HEK293 (cell line): ENCODE results near the gene NDOR1.
A peak's percentile ranks its signal among the peaks of the same experiment; 100 is the strongest.

ENCODE experiments used
- CTCF ChIA-PET: fragments of 350-600 bp; formaldehyde crosslinking; extraction: SDS; loops from one replicate; lab custom pipeline; 2021; ENCODE audit warnings: antibody characterized with exemption; lab: Yijun Ruan, JAX
- POLR2A ChIA-PET: fragments of 300-600 bp; formaldehyde crosslinking; extraction: SDS; loops from one replicate; lab custom pipeline; 2020; ENCODE audit warnings: antibody characterized with exemption, inconsistent platforms; lab: Yijun Ruan, JAX
- H3K27ac ChIP-seq: fragments of 200-500 bp; sonication (Bioruptor generic); 2 replicates; pipeline ENCODE4 v1.5.1; 2014; ENCODE audit warnings: low read depth, low read length, control low read depth, inconsistent platforms; ENCODE audit errors: extremely low read depth
- H3K36me3 ChIP-seq, 2 experiments: fragments of 200-500 bp in 1 of 2; sonication (Bioruptor generic) in 1 of 2; 1 replicate in 1 of 2; 2 replicates in 1 of 2; pipeline ENCODE4 v1.5.1; 2014 to 2017; ENCODE audit warnings: inconsistent platforms in 2 of 2, low read length in 2 of 2; ENCODE audit not compliant: control insufficient read depth in 2 of 2, insufficient read depth in 1 of 2
- H3K4me1 ChIP-seq: fragments of 200-500 bp; sonication (Bioruptor generic); 2 replicates; pipeline ENCODE4 v1.5.1; 2014; ENCODE audit warnings: mild to moderate bottlenecking, low read length, inconsistent platforms; ENCODE audit not compliant: control insufficient read depth, insufficient read depth
- H3K4me3 ChIP-seq: 2 replicates; pipeline ENCODE4 v1.5.1; 2011; ENCODE audit warnings: low read depth, mild to moderate bottlenecking, control low read depth, low read length, moderate library complexity
- H3K9me3 ChIP-seq: fragments of 200-500 bp; sonication (Bioruptor generic); 2 replicates; pipeline ENCODE4 v1.5.1; 2014; ENCODE audit warnings: low read depth, low read length, inconsistent platforms; ENCODE audit not compliant: control insufficient read depth, insufficient read depth
- GLIS1 ChIP-seq: fragments of 450-650 bp; formaldehyde crosslinking; IDR thresholded peaks from 2 replicates; pipeline ENCODE4 v1.5.1; 2016; ENCODE audit warnings: missing biosample characterization, missing genetic modification characterization
- GLIS2 ChIP-seq: fragments of 450-650 bp; formaldehyde crosslinking; IDR thresholded peaks from 2 replicates; pipeline ENCODE4 v1.5.1; 2016; ENCODE audit warnings: missing biosample characterization, missing genetic modification characterization
- KLF1 ChIP-seq: fragments of 450-650 bp; formaldehyde crosslinking; IDR thresholded peaks from 2 replicates; pipeline ENCODE4 v1.5.1; 2016; ENCODE audit warnings: missing biosample characterization, missing genetic modification characterization
- MYNN ChIP-seq: fragments of 450-650 bp; formaldehyde crosslinking; IDR thresholded peaks from 2 replicates; pipeline ENCODE4 v1.5.1; 2016; ENCODE audit warnings: missing biosample characterization, missing genetic modification characterization, borderline replicate concordance
- MZF1 ChIP-seq: fragments of 450-650 bp; formaldehyde crosslinking; IDR thresholded peaks from 2 replicates; pipeline ENCODE4 v1.5.1; 2017; ENCODE audit warnings: missing biosample characterization, missing genetic modification characterization, borderline replicate concordance
- SP3 ChIP-seq: fragments of 450-650 bp; formaldehyde crosslinking; IDR thresholded peaks from 2 replicates; pipeline ENCODE4 v1.5.1; 2016; ENCODE audit warnings: missing biosample characterization, missing genetic modification characterization
- ZBTB48 ChIP-seq: fragments of 450-650 bp; formaldehyde crosslinking; IDR thresholded peaks from 2 replicates; pipeline ENCODE4 v1.5.1; 2016; ENCODE audit warnings: missing biosample characterization, missing genetic modification characterization
- ZBTB8A ChIP-seq: fragments of 450-650 bp; formaldehyde crosslinking; IDR thresholded peaks from 2 replicates; pipeline ENCODE4 v1.5.1; 2016; ENCODE audit warnings: missing biosample characterization, missing genetic modification characterization
- ZFP41 ChIP-seq: fragments of 450-650 bp; formaldehyde crosslinking; IDR thresholded peaks from 2 replicates; pipeline ENCODE4 v1.5.1; 2016; ENCODE audit warnings: missing biosample characterization, missing genetic modification characterization, borderline replicate concordance
- ZFP69B ChIP-seq: fragments of 450-650 bp; formaldehyde crosslinking; IDR thresholded peaks from 2 replicates; pipeline ENCODE4 v1.5.1; 2016; ENCODE audit warnings: missing biosample characterization, missing genetic modification characterization
- ZIC2 ChIP-seq: fragments of 450-650 bp; formaldehyde crosslinking; IDR thresholded peaks from 2 replicates; pipeline ENCODE4 v1.5.1; 2016; ENCODE audit warnings: missing biosample characterization, missing genetic modification characterization
- ZNF146 ChIP-seq: fragments of 450-650 bp; formaldehyde crosslinking; IDR thresholded peaks from 2 replicates; pipeline ENCODE4 v1.5.1; 2016; ENCODE audit warnings: missing biosample characterization, missing genetic modification characterization
- ZNF211 ChIP-seq: fragments of 450-650 bp; formaldehyde crosslinking; IDR thresholded peaks from 2 replicates; pipeline ENCODE4 v1.5.1; 2016; ENCODE audit warnings: low read depth, missing biosample characterization, missing genetic modification characterization
- ZNF24 ChIP-seq: fragments of 450-650 bp; formaldehyde crosslinking; IDR thresholded peaks from 2 replicates; pipeline ENCODE4 v1.5.1; 2016; ENCODE audit warnings: missing biosample characterization, missing genetic modification characterization
- ZNF394 ChIP-seq: fragments of 450-650 bp; formaldehyde crosslinking; IDR thresholded peaks from 2 replicates; pipeline ENCODE4 v1.5.1; 2016; ENCODE audit warnings: missing biosample characterization, missing genetic modification characterization, mild to moderate bottlenecking, moderate library complexity, borderline replicate concordance
- ZNF426 ChIP-seq: fragments of 450-650 bp; formaldehyde crosslinking; IDR thresholded peaks from 2 replicates; pipeline ENCODE4 v1.5.1; 2017; ENCODE audit warnings: missing biosample characterization, missing genetic modification characterization, mild to moderate bottlenecking, inconsistent platforms, moderate library complexity
- ZNF600 ChIP-seq: fragments of 450-650 bp; formaldehyde crosslinking; IDR thresholded peaks from 2 replicates; pipeline ENCODE4 v1.5.1; 2016; ENCODE audit warnings: missing biosample characterization, missing genetic modification characterization
- ZNF623 ChIP-seq: fragments of 450-650 bp; formaldehyde crosslinking; IDR thresholded peaks from 2 replicates; pipeline ENCODE4 v1.5.1; 2016; ENCODE audit warnings: missing biosample characterization, missing genetic modification characterization
- ZNF677 ChIP-seq: fragments of 450-650 bp; IDR thresholded peaks from 2 replicates; pipeline ENCODE4 v1.5.0; 2018; ENCODE audit warnings: missing biosample characterization, mild to moderate bottlenecking, missing genetic modification characterization, moderate library complexity
- TF ChIP-seq, protein P1 (sequence below): fragments of 450-650 bp; formaldehyde crosslinking; IDR thresholded peaks from 2 replicates; pipeline ENCODE4 v1.5.1; 2016; ENCODE audit warnings: missing biosample characterization, missing genetic modification characterization
- TF ChIP-seq, protein P2 (sequence below): fragments of 450-650 bp; formaldehyde crosslinking; IDR thresholded peaks from 2 replicates; pipeline ENCODE4 v1.5.1; 2017; ENCODE audit warnings: missing biosample characterization, missing genetic modification characterization
- TF ChIP-seq, protein P3 (sequence below): fragments of 450-650 bp; formaldehyde crosslinking; IDR thresholded peaks from 2 replicates; pipeline ENCODE4 v1.5.1; 2016; ENCODE audit warnings: missing biosample characterization, missing genetic modification characterization

The NDOR1 gene

DNA sequence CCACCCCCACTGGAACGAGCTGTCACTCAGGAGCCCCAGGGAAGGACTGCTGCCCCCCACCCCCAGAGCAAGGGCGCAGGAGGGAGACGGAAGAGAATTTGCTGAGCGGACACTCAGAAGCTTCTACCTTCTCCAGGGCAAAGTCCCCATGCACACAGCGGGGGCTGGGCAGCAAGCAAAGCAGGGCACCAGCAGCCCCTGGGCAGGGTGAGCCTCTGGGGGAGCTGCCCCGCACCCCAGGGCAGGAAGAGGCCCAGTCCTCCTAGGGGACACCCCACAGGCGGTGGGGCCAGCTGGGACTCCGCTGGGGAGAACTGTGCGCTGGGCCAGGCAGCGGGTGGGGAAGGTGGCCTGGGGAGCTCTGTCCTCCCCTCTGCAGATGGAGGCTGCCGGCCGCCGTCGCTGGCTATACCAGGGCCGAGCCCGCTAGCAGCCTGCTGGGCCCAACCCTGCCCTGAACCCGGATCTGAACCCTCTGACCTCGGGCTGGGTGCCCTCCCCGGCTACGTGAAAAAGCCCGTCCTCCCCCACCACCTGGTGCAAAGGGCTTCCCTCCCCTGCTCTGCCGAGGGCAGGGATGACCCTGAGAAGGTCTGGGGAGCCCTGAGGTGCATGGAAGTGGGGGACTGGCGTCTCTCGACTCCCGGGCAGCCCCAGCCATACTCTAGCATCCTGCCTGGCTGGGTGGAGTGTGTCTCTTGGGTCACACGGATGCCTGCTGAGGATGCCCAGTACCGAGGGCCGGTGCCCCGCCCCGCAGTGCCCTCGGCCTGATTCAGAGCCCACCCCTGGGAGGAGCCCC, 24.6 kb downstream of the NDOR1 start:
- no peaks in the 10 kb centered on the region for H3K9me3 ChIP-seq
- H3K27ac ChIP-seq = no peak overlapping the region
- no peak overlapping the region for H3K4me3 ChIP-seq
- no peaks in the 10 kb centered on the region for H3K4me1 ChIP-seq
- TF ChIP-seq, protein P1, sequence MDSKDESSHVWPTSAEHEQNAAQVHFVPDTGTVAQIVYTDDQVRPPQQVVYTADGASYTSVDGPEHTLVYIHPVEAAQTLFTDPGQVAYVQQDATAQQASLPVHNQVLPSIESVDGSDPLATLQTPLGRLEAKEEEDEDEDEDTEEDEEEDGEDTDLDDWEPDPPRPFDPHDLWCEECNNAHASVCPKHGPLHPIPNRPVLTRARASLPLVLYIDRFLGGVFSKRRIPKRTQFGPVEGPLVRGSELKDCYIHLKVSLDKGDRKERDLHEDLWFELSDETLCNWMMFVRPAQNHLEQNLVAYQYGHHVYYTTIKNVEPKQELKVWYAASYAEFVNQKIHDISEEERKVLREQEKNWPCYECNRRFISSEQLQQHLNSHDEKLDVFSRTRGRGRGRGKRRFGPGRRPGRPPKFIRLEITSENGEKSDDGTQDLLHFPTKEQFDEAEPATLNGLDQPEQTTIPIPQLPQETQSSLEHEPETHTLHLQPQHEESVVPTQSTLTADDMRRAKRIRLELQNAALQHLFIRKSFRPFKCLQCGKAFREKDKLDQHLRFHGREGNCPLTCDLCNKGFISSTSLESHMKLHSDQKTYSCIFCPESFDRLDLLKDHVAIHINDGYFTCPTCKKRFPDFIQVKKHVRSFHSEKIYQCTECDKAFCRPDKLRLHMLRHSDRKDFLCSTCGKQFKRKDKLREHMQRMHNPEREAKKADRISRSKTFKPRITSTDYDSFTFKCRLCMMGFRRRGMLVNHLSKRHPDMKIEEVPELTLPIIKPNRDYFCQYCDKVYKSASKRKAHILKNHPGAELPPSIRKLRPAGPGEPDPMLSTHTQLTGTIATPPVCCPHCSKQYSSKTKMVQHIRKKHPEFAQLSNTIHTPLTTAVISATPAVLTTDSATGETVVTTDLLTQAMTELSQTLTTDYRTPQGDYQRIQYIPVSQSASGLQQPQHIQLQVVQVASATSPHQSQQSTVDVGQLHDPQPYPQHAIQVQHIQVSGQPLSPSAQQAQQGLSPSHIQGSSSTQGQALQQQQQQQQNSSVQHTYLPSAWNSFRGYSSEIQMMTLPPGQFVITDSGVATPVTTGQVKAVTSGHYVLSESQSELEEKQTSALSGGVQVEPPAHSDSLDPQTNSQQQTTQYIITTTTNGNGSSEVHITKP (tag by site-specific recombination) = peak; percentile 59
- TF ChIP-seq ZNF146 (tag by site-specific recombination) (no peak), ZNF677 (tag by site-specific recombination) (no peak), ZIC2 (peak; percentile 86), ZNF600 (peak; percentile 80), GLIS1 (tag by site-specific recombination) (peak; percentile 67), ZBTB48 (no peak), GLIS2 (tag by site-specific recombination) (peak; percentile 49), ZBTB8A (0 out of 2 replicates have a peak, but pooled peaks have one; percentile 29), KLF1 (tag by site-specific recombination) (peak; percentile 44)
- TF ChIP-seq, protein P2, sequence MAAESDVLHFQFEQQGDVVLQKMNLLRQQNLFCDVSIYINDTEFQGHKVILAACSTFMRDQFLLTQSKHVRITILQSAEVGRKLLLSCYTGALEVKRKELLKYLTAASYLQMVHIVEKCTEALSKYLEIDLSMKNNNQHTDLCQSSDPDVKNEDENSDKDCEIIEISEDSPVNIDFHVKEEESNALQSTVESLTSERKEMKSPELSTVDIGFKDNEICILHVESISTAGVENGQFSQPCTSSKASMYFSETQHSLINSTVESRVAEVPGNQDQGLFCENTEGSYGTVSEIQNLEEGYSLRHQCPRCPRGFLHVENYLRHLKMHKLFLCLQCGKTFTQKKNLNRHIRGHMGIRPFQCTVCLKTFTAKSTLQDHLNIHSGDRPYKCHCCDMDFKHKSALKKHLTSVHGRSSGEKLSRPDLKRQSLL (tag by site-specific recombination) = no peak
- TF ChIP-seq, protein P3, sequence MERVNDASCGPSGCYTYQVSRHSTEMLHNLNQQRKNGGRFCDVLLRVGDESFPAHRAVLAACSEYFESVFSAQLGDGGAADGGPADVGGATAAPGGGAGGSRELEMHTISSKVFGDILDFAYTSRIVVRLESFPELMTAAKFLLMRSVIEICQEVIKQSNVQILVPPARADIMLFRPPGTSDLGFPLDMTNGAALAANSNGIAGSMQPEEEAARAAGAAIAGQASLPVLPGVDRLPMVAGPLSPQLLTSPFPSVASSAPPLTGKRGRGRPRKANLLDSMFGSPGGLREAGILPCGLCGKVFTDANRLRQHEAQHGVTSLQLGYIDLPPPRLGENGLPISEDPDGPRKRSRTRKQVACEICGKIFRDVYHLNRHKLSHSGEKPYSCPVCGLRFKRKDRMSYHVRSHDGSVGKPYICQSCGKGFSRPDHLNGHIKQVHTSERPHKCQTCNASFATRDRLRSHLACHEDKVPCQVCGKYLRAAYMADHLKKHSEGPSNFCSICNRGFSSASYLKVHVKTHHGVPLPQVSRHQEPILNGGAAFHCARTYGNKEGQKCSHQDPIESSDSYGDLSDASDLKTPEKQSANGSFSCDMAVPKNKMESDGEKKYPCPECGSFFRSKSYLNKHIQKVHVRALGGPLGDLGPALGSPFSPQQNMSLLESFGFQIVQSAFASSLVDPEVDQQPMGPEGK = peak; percentile 19; the same call in 1 of the 2 replicates
- CTCF ChIA-PET = interaction anchor here (0.6 to 5.6 kb wide), 7 partner anchors 50 to 332 kb away, joined by 3 to 69 read pairs (median 3); partner anchors contain the start of gene NPDC1
- H3K36me3 ChIP-seq = no peaks in the 10 kb centered on the region
- POLR2A ChIA-PET = interaction anchor here (0.6 to 17.2 kb wide), 6 partner anchors 11 to 160 kb away, joined by 3 to 304 read pairs (median 8); partner anchors contain the start of genes NDOR1, SAPCD2, SSNA1 and TMEM203

DNA sequence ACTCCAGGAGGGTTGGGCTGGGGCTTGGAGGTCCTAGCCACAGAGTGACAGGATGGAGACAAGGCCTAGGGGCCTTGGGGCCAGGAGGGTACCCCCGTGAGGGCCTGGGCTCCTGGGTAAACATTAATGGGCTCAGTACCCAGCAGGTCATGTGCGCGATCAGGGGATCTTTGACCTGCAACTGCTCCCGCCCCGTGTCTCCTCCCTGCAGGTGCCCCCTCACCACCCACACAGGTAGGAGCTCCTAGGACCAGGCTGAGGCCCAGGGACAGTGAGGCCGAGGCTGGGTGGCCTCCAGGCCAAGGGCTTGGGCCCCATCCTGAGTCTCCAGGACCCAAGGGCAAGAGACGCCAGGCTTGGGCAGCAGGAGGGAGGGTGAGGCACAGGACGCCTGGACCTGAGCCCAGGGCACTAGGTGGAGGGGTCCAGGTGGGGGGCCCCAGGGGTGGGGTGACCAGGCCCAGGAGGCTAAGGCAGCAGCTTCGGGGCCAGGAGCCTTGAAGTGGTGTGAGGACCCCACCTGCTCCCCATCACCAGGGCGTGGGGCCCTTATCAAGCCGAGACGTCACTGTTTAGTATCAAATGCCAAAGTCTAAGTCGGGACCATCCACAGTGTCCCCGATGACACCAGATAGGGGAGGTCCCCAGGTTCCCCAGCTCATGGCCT, 25.3 kb downstream of the NDOR1 start, which contains the start of gene SLC34A3:
TSS of gene SLC34A3 (plus strand) at position 197 of the 667 bp plus-strand sequence. CDS start 802 bp downstream, outside the sequence.
- CTCF ChIA-PET = interaction anchor here (0.6 kb wide), 1 partner anchor 106 kb away, joined by 3 read pairs; no protein-coding TSS in a partner anchor

More for the DNA sequence above, 25.3 kb downstream of the NDOR1 start, which contains the start of gene SLC34A3:
- no peaks in the 10 kb centered on the region for H3K4me1 ChIP-seq
- TF ChIP-seq MYNN (no peak), MZF1 (no peak), ZNF24 (no peak), ZFP69B (no peak), ZNF211 (tag by site-specific recombination) (no peak), ZNF394 (tag by site-specific recombination) (no peak), GLIS2 (tag by site-specific recombination) (peak; percentile 52; the same call in 1 of the 2 replicates), ZNF426 (tag by site-specific recombination) (no peak), ZFP41 (tag by site-specific recombination) (no peak), ZNF623 (tag by site-specific recombination) (no peak), SP3 (tag by site-specific recombination) (peak; percentile 24; the same call in 1 of the 2 replicates)
- TF ChIP-seq, all 188 proteins: peak for 2
- H3K4me3 ChIP-seq = no peak within 1 kb of the TSS
- no peaks in the 10 kb centered on the region for H3K9me3 ChIP-seq
- H3K36me3 ChIP-seq = no peaks in the 10 kb centered on the region
- POLR2A ChIA-PET = interaction anchor here (0.8 to 17.2 kb wide), 3 partner anchors 10 to 23 kb away, joined by 3 to 304 read pairs (median 234); partner anchors contain the start of genes NDOR1, TMEM203, TPRN and TUBB4B
- H3K27ac ChIP-seq = no peak within 1 kb of the TSS
